GM13976 (cell line): ENCODE measurements around the gene TBX3.

Experiments used
- DNase-seq: peaks from one replicate; pipeline ENCODE4 v3.0.0; 2012; ENCODE audit warnings: low spot score
- CTCF ChIP-seq: IDR thresholded peaks from 2 replicates; pipeline ENCODE4 v1.5.1; 2012; ENCODE audit warnings: borderline replicate concordance, mild to moderate bottlenecking; ENCODE audit not compliant: insufficient read depth; ENCODE audit errors: extremely low read depth, missing control alignments, control extremely low read depth
- in situ Hi-C: fragments of 300-500 bp; cut with MboI; formaldehyde crosslinking; loops from one replicate; pipeline ENCODE4 v1.12.0; 2022; ENCODE audit warnings: low sequenced_read_pairs, mixed read lengths, inconsistent platforms; ENCODE audit not compliant: unreplicated experiment

TBX3 gene

GRCh38 chr12:114657597-114657920 is 26.4 kb downstream of the TBX3 start:
- no peak for DNase-seq
- in situ Hi-C loops, result loop anchor here (10.0 kb wide), 1 partner anchor 1257 kb away; no protein-coding TSS in a partner anchor
- TF ChIP-seq CTCF, result no peak

- no peak for DNase-seq
- TF ChIP-seq CTCF, result no peak
- in situ Hi-C loops, result loop anchor here (10.0 kb wide), 1 partner anchor 1258 kb away; no protein-coding TSS in a partner anchor
Measured at GRCh38 chr12:114656906-114657596, 26.9 kb downstream of the TBX3 start.

GRCh38 chr12:114655934-114656749 is 27.8 kb downstream of the TBX3 start:
- DNase-seq, result no peak
- in situ Hi-C loops, result loop anchor here (10.0 kb wide), 1 partner anchor 1259 kb away; no protein-coding TSS in a partner anchor
- TF ChIP-seq CTCF, result no peak

- TF ChIP-seq CTCF, result no peak
- in situ Hi-C loops, result no loop called here
- DNase-seq, result no peak
Measured at GRCh38 chr12:114649585-114649984, 34.4 kb downstream of the TBX3 start.

- in situ Hi-C loops, result no loop called here
- no peak for DNase-seq
- no peak for TF ChIP-seq CTCF
Measured at GRCh38 chr12:114648711-114649110, 35.3 kb downstream of the TBX3 start.

GRCh38 chr12:114638790-114639435 is 45.1 kb downstream of the TBX3 start:
- in situ Hi-C loops, result no loop called here
- no peak for DNase-seq
- no peak for TF ChIP-seq CTCF
